GM19239 (cell line): ENCODE data around the gene IER5L.
"Not testable (repeated sequence)": the region's sequence is repeated elsewhere in the genome, so short reads cannot be mapped to it uniquely, and the experiment has no call there.

ENCODE experiments used
- DNase-seq: peaks from one replicate; pipeline ENCODE4 v3.0.0; 2011; ENCODE audit warnings: low spot score; ENCODE audit not compliant: insufficient read length
- FAIRE-seq: peaks from 2 replicates; lab custom pipeline; 2011; peaks lifted over from hg19 to GRCh38; lab: Jason Lieb, UNC

IER5L gene

GRCh38 chr9:129164246-129164930, 13.7 kb downstream of the IER5L start:
- FAIRE-seq: no peak

DNA sequence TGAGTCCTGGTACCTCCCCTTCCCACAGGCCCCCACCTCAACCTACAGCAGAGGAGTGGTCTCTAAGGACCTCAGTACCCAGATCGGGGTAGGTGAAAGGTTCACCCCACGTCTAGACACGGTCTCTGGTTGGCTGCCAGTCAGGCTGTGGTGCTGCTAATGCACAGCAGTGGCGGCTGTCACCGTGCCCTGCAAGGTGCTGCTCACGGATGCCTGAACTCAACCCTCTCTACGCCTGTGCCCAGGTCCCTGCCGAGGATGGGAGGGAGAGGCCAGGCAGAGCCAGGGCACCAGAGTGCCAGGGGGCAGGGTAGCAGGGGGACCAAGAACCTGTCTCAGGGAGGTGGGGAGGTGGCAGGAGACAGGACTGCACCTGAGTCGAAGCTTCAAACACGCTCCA, 14.3 kb downstream of the IER5L start:
- no peak for FAIRE-seq
- no peak for DNase-seq

More at GRCh38 chr9:129164246-129164930, 13.7 kb downstream of the IER5L start:
- DNase-seq: no peak

GRCh38 chr9:129163198-129163670, 14.8 kb downstream of the IER5L start:
- DNase-seq, FAIRE-seq: not testable (repeated sequence)

- DNase-seq (no peak), FAIRE-seq (no peak)
These were observed 15.4 kb downstream of the IER5L start for GRCh38 chr9:129162497-129163197.

GRCh38 chr9:129161534-129161837, 16.6 kb downstream of the IER5L start:
- FAIRE-seq (no peak), DNase-seq (no peak)

DNA sequence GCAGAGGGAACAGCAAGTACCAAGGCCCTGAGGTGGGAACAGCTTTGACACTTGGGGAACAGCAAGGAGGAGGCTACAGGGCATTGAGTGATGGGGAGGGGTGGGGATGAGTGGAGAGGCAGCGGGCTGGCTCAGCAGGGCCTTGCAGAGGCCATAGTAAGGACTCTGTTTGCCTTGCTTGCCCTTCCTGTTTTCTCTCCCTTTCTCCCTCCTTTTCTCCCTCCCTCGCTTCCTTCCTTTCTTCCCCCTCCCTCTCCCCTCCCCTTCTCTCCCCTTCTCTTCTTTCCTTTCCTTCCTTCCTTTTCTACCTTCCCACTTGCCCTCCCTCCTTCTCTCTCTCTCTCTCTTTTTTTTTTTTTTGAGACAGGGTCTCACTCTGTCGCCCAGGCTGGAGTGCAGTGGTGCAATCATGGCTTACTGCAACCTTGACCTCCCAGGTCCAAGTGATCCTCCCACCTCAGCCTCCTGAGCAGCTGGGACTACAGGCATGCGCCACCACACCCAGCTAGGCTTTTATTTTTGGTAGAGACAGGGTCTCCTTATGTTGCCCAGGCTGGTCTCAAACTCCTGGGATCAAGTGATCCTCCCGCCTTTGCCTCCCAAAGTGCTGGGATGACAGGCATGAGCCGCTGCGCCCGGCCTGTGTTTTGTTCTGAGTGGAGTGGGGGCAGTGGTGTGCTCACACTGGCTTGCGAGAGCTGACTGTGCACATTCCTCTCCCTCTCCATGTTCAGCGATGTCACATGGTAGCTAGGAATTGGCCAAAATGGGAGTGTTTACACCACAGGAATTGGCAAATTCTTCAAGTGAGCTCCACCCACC, 17.1 kb downstream of the IER5L start:
- DNase-seq (no peak), FAIRE-seq (no peak)

DNA sequence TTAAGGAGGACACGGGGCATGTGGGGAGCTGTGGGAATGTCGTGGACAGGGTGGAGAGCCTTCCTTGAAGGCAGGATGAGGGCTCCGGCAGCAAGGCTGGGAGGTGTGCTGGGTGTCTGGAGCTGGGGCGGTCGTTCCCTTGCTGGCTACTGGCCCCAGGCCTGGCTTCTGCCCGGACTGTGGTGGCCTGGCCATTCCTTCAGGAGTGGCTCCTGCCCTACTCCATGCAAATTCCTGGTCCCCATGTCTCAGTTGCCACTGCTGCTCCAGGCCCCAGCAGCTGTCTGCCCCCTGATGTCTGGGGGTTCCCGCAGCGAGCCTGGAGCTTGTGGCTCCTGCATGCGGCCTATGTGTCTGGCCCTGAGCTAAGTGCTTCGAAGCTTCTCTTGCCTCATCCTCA, 21.9 kb downstream of the IER5L start:
- DNase-seq (no peak), FAIRE-seq (no peak)

- DNase-seq (no peak), FAIRE-seq (no peak)
These were observed 23.1 kb downstream of the IER5L start for GRCh38 chr9:129154866-129155477.

DNA sequence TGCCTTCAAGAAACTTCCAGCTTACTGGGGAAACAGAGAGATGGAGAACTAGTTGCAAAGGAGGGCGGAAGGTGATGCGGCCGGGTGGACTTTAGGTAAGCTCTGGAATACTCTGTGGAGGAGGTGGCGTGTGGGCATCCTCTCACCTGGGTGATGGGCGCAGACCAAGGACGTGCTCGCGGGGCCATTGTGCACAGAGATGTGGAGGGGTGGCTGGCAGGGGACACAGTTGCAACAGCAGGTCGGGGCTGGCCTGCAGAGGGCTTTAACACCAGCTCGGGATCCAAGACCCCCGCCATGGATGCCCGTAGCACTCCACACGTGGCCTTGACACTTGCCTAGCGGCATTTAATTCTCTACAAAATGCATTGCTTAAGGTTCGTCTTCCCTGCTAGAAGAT, 26.6 kb downstream of the IER5L start:
- DNase-seq (no peak), FAIRE-seq (no peak)

DNA sequence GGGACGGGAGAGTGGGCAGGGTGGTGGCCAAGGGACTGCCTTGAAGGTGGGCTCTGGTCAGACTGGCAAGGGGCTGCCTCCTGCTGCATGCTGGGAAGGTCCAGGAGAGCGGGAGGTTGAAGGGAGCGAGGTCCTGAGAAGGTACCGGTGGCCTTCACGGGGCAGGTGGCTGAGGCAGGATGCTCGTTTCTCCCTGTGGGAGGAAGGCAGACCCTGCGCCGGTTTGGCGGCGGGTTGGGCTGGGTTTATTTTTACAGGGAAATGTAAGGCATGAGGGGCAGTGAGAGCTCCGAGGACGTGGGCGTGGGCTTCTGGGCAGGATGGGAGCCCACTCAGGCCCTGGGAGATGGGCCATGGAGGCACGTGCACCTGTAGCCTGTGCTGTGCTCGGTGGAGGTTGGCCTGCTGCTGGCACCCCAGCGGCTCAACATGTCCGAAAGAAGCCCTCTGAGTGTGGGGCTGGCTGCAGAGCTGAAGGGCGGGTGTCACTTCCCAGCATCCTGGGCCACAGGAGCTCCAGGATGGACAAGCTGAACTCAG, 27.3 kb downstream of the IER5L start:
- DNase-seq (no peak), FAIRE-seq (no peak)

GRCh38 chr9:129150122-129150521, 27.9 kb downstream of the IER5L start:
- DNase-seq: no peak
- no peak for FAIRE-seq

DNA sequence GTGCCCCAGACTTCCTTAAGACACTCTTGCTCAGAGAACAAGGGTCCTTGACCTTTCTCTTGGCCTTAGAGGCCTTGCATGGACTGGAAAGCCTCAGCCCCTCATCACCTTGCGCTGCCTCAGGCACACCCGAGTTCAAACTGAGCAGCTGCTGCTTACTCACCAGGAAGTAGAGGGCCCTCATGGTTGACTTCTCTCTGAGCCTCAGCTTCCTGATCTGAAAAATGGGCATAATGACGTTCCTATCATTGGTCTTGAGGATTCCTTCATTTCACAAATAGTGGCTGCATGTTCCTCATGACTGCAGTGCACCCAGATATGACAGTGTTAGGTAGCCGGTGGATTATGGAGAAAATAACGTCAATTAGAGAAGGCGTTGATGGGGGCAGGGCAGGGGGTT, 28.6 kb downstream of the IER5L start:
- no peak for DNase-seq
- no peak for FAIRE-seq

DNA sequence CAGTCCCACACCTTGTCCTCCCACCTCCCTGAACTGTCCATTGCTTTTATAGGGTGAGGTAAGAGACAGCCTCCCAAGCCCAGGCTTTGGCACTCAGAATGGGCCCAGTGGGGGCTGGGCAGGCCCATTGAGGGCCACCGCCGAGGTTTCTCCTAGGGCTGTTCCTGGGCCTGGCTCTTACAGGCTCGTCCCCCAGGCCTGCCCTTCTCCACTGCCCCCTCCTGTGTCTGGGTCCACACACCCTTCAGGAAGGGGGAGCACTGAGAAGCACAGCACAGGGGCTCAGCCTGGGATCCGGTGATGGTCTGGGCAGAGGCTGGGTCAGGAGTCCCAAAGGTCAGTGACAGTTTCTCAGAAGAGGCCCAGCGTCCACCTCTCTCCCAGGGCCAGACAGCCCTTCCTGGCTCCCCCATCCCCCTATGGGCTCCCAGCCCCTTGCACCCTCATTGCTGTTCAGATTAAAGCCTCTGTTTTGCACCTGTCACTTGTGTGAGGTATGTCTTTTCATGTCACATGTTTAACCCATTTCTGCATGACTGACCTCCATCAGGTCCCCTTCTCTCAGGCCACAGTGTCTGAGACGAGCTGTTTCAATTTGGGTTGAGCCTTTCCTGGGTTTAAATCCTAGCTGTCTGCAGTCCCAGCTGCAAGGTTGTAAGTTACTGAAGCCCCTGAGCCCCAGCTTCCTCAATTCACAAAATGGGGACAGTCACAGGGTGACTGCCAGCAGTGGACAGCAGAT, 29.4 kb downstream of the IER5L start:
- FAIRE-seq (peak; percentile 74), DNase-seq (no peak)

DNA sequence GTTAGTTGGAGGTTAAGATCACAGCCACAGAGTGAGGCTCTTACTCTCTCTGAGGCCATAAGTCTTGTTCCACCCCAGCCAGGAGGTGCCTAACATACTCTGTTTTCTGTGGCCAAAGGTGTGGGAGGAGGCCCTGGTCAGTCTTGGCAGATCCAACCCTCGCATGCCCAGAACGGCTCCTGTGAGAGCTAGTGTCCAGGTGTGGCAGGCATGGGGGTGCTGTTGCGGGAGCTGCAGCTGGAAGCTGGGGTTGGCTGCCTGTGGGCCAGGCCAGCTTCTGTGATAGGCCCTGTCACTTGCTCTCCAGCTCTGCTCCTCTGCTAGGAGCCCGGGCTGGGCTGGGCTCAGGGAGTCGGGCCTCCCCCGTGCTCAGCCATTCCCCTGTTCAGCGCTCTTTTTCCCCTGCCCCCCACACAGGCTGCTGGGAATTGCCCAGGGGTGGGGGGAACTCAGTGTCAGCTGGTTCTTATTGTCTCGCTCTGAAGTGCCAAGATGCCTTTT, 31.6 kb downstream of the IER5L start:
- DNase-seq (no peak), FAIRE-seq (no peak)

- no peak for FAIRE-seq
- no peak for DNase-seq
These were observed 32.2 kb downstream of the IER5L start for GRCh38 chr9:129145841-129146292.

GRCh38 chr9:129145316-129145715, 32.7 kb downstream of the IER5L start:
- DNase-seq (no peak), FAIRE-seq (no peak)

GRCh38 chr9:129143031-129143927, 34.8 kb downstream of the IER5L start:
- DNase-seq (peak; percentile 87), FAIRE-seq (peak; percentile 83)

DNA sequence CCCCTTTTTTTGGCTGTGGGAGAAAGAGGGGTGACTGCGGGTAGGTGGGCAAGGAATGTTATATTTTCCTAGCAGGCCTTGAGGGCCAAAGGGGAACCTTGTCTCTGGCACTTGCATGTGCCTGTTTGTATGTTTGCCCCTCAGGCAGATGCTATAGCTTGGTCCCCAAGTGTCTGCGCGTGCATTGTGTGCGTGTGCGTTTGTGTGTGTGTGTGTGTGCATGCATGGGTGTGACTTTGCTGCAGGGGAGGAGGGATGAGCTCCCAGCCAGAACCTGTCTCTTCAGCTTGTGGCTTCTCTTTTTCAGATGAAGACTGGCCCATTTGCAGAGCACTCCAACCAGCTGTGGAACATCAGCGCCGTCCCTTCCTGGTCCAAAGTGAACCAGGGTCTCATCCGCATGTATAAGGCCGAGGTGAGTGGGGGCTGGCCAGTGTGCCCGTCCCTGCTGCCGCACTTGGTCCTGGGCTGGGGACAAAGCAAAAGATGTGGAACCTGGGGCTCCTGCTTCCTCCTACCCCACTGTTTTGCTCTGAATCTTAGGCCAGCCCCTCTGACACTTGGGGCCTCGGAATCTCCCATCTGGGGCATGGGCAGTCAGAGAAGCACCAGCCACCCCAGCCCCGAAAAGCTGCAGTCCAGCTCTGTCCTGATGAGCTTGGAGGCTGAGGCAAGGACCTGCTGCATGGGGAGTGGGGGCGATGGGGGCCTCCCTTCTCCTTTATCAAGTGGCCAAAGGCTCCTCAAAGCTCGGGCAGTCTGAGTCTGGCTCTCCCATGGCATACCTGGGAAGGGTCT, 35.7 kb downstream of the IER5L start:
- peak; percentile 40 for FAIRE-seq
- no peak for DNase-seq
